SK-N-MC (cell line): ENCODE results near the gene SCNN1G.

Source experiments
- EZH2 ChIP-seq: fragments of 200-600 bp; sonication (generic); IDR thresholded peaks from one replicate; pipeline ENCODE4 v1.6.1; 2017; ENCODE audit warnings: antibody characterized with exemption
- FOXP2 ChIP-seq: optimal IDR thresholded peaks from 2 replicates; pipeline ENCODE3; 2011; ENCODE audit warnings: mild to moderate bottlenecking, moderate library complexity; ENCODE audit not compliant: insufficient read depth; ENCODE audit errors: extremely low read length, control extremely low read depth
- POLR2AphosphoS5 ChIP-seq: IDR thresholded peaks from 2 replicates; pipeline ENCODE4 v1.6.1; 2012; ENCODE audit warnings: mild to moderate bottlenecking, low read depth, low read length, borderline replicate concordance

- TF ChIP-seq POLR2AphosphoS5 (no peak), EZH2 (no peak), FOXP2 (no peak)
Observed at GRCh38 chr16:23148513-23149266, 33.9 kb upstream of the SCNN1G start.
